Activated CD4-positive, alpha-beta T cell treated with anti-CD3 and anti-CD28 coated beads, Interleukin-2, amount 10 ng/mL, durations not matched to agents 24 days and 14 days (primary cell): ENCODE measurements around the gene MYL9. TPM values are rescaled to one million over a fixed set of nuclear protein-coding genes. Genes with fewer than 3 reads are reported as not detected.
A peak's percentile ranks its signal among the peaks of the same experiment; 100 is the strongest.

Experiments used
- DNase-seq: peaks from one replicate; pipeline ENCODE4 v3.0.0; 2022
- H3K27ac Mint-ChIP-seq: one replicate; pipeline ENCODE4 v1.8.0; 2022; ENCODE audit warnings: mild to moderate bottlenecking, mixed read lengths
- H3K27me3 Mint-ChIP-seq: one replicate; pipeline ENCODE4 v1.8.0; 2022; ENCODE audit warnings: mixed read lengths
- H3K36me3 Mint-ChIP-seq: one replicate; pipeline ENCODE4 v1.8.0; 2022; ENCODE audit warnings: low read depth, mild to moderate bottlenecking, mixed read lengths
- H3K4me1 Mint-ChIP-seq: one replicate; pipeline ENCODE4 v1.8.0; 2021; ENCODE audit warnings: mixed read lengths
- H3K4me3 Mint-ChIP-seq: one replicate; pipeline ENCODE4 v1.8.0; 2022; ENCODE audit warnings: mild to moderate bottlenecking, moderate library complexity, mixed read lengths
- H3K9me3 Mint-ChIP-seq: one replicate; pipeline ENCODE4 v1.8.0; 2021; ENCODE audit warnings: mixed read lengths
- intact Hi-C: fragments of 100-400 bp; cut with micrococcal nuclease; formaldehyde crosslinking; loops from one replicate; pipeline ENCODE4 v1.15.1; 2023
- total RNA-seq: library from RNA; stranded (reverse); gene quantifications from 2 replicates; pipeline ENCODE4 v1.2.3, GENCODE V29; 2022

Gene MYL9
- total RNA-seq, 1 donor from 2014 or later: 0.33 TPM

DNA sequence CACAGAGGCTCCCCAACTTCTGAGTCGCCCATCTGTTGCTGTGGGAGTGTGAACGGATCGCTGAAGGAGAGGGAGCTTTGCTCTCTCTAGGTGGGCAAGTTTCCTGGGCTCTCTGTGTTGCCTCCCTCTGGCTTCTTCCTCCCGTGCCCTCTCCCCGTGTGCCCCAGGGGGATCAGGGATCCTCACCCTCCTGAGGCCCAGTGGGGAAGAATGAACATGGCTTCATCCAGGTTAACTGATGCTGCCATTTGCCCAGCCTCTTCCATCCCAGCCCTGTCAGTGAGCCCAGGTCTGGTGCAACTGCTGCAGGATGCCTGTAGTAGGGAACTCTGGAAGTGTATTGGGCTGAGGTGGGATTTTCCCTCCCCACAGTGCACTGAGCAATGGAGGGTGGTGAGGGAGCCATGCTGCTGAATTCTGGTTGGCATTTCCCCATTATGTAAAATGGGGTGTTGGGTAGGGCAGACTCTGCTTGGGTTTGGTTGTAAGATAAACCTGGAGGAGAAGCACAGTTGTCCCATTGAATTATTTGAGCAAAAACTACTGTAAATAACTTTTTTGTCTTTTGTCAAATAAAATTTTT lies 52.1 kb downstream of the MYL9 start:
- DNase-seq: no peak
- Mint-ChIP-seq H3K36me3 (peaks cover 59% of the 10 kb centered on the region), H3K4me1 (peaks cover 48% of the 10 kb centered on the region), H3K4me3 (no peak overlapping the region), H3K9me3 (no peaks in the 10 kb centered on the region), H3K27ac (peak overlapping the region; percentile 77), H3K27me3 (no peaks in the 10 kb centered on the region)
- intact Hi-C loops: loop anchor here (5.0 kb wide), 1 partner anchor 36 kb away; no protein-coding TSS in a partner anchor

GRCh38 chr20:36599912-36600345 lies 58.6 kb downstream of the MYL9 start:
- Mint-ChIP-seq H3K4me1 (peaks cover 22% of the 10 kb centered on the region), H3K9me3 (no peaks in the 10 kb centered on the region), H3K36me3 (peaks cover 14% of the 10 kb centered on the region), H3K27ac (peak overlapping the region; percentile 64), H3K27me3 (no peaks in the 10 kb centered on the region), H3K4me3 (no peak overlapping the region)
- intact Hi-C loops: loop anchor here (10.0 kb wide), 1 partner anchor 135 kb away; no protein-coding TSS in a partner anchor
- DNase-seq: no peak

Other genes starting within 250 kb of the MYL9 start
- gene DLGAP4, start 235.2 kb upstream of the MYL9 start, total RNA-seq: 21.3 and 24.8 TPM in 2 replicates
- 55.2 and 55.7 TPM in 2 replicates for gene TGIF2, start 32.1 kb downstream of the MYL9 start, total RNA-seq
- gene RAB5IF, start 64.3 kb downstream of the MYL9 start, total RNA-seq: 114 and 122 TPM in 2 replicates
- 59.0 and 59.6 TPM in 2 replicates for gene SLA2, start 104.7 kb downstream of the MYL9 start, total RNA-seq
- 24.7 and 25.3 TPM in 2 replicates for gene NDRG3, start 204.6 kb downstream of the MYL9 start, total RNA-seq
- 23.8 and 24.5 TPM in 2 replicates for gene DSN1, start 232.2 kb downstream of the MYL9 start, total RNA-seq